Measurements from ENCODE around the gene NOSIP.
A peak's percentile ranks its signal among the peaks of the same experiment; 100 is the strongest.

NOSIP gene

DNA sequence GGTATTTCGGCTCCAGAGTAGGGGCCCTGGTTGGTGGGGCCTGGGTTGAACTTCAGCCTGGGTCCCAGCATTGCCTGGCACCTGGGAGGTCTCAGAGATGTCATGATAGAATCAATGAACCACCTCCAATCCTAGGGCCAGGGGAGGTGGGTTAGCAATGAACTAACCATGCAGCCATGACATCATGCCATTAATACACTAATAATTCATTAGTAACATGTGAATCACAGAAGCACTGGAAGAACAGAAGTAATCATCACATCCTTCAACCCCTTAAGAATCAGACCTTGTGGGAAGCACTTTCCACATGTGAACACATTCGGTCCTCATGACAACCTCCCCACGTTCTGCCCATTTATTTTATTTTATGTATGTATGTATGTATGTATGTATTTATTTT is 6.9 kb downstream of the NOSIP start:
- no peaks in the 10 kb centered on the region for H3K9me3 ChIP-seq (ENCODE audit: control insufficient read depth, low read length)
- H3K36me3 ChIP-seq (ENCODE audit: control insufficient read depth, insufficient read depth, low read length): peaks cover 9% of the 10 kb centered on the region
- no peak overlapping the region for H3K4me3 ChIP-seq (ENCODE audit: insufficient read depth, low read depth, low read length)
- peaks cover 6% of the 10 kb centered on the region for H3K4me1 ChIP-seq (ENCODE audit: control insufficient read depth, insufficient read depth, low read length)
- WGBS, 2 experiments: 95 to 96% methylated on average over 1 of the region's 3 CpGs
- no peaks in the 10 kb centered on the region for H3K27me3 ChIP-seq (ENCODE audit: control insufficient read depth, insufficient read depth, low read length, poor library complexity, severe bottlenecking)
- no peak overlapping the region for H3K27ac ChIP-seq (ENCODE audit: insufficient read depth, low read depth, low read length, poor library complexity, severe bottlenecking)

- Histone ChIP-seq H3K27me3 (ENCODE audit: control insufficient read depth, insufficient read depth, low read length, poor library complexity, severe bottlenecking) (no peaks in the 10 kb centered on the region), H3K4me3 (ENCODE audit: insufficient read depth, low read depth, low read length) (no peak overlapping the region), H3K27ac (ENCODE audit: insufficient read depth, low read depth, low read length, poor library complexity, severe bottlenecking) (no peak overlapping the region), H3K9me3 (ENCODE audit: control insufficient read depth, low read length) (no peaks in the 10 kb centered on the region), H3K36me3 (ENCODE audit: control insufficient read depth, insufficient read depth, low read length) (peaks cover 9% of the 10 kb centered on the region), H3K4me1 (ENCODE audit: control insufficient read depth, insufficient read depth, low read length) (peaks cover 6% of the 10 kb centered on the region)
- WGBS, 2 experiments: 94 to 97% methylated on average over 7 of the region's 7 CpGs
Measured at GRCh38 chr19:49573009-49573408, 7.3 kb downstream of the NOSIP start.

DNA sequence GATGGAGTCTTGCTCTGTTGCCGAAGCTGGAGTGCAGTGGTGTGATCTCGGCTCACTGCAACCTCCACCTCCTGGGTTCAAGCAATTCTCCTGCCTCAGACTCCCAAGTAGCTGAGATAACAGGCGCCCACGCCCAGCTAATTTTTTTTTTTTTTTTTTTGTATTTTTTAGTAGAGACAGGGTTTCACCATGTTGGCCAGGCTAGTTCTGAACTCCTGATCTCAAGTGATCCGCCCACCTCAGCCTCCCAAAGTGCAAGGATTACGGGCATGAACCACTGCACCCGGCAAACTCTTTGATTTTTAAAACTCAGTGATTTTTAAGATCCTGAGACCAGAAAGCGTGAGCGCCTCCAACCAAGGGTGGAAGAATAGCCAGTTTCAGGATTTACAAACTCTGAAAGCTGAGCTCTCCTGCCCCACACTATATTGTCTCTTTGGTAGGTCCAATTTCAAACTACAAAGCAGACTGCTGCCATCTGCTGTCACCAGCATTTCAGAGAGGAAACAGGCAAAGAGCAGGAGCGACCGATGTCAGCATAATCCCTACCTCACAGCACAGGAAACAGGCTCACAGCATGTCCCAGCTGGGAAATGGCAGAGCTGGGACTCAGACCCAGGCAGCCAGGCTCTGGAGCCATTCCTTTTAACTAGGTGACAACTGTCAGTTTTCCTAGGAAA is 9.2 kb downstream of the NOSIP start:
- Histone ChIP-seq H3K9me3 (ENCODE audit: control insufficient read depth, low read length) (no peaks in the 10 kb centered on the region), H3K4me1 (ENCODE audit: control insufficient read depth, insufficient read depth, low read length) (peaks cover 6% of the 10 kb centered on the region), H3K4me3 (ENCODE audit: insufficient read depth, low read depth, low read length) (no peak overlapping the region), H3K36me3 (ENCODE audit: control insufficient read depth, insufficient read depth, low read length) (peaks cover 9% of the 10 kb centered on the region), H3K27ac (ENCODE audit: insufficient read depth, low read depth, low read length, poor library complexity, severe bottlenecking) (peak overlapping the region; percentile 55), H3K27me3 (ENCODE audit: control insufficient read depth, insufficient read depth, low read length, poor library complexity, severe bottlenecking) (no peaks in the 10 kb centered on the region)
- WGBS, 2 experiments: 79 to 80% methylated on average over 11 of the region's 11 CpGs

DNA sequence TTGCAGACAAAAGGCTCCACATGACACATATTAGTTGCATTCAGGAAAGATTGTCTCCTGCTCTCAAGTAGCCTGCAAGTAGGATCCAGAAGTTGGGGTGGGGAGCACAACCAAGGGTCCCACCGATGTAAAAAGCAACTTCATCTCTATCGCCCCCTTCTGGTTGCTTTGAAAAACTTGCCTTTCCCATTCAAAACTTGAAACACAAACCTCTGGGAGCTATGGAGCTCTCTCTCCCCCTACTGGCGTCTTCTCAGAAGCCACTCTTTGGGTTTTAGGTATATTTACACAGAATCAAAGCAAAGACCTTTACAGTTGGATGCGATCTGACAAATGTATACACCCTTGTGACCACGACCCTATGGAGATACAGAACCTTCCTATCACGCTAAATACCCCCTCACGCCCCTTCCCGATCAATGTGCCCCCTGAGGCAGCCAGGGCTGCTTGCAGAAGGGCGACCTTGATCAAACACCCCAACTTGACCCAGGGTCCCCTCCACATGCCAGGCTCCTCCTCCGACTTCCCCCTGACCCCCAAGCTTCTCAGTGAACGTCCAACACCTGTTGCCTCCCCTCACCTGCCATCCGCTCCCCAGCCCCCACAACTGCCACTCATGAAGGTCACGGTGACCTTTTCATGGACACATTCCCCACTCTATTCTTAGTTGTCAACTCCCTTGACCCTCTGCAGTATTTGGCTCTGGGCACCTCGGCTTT is 10.1 kb downstream of the NOSIP start:
- peaks cover 6% of the 10 kb centered on the region for H3K36me3 ChIP-seq (ENCODE audit: control insufficient read depth, insufficient read depth, low read length)
- no peak overlapping the region for H3K4me3 ChIP-seq (ENCODE audit: insufficient read depth, low read depth, low read length)
- H3K9me3 ChIP-seq (ENCODE audit: control insufficient read depth, low read length): no peaks in the 10 kb centered on the region
- 41% methylated on average over 14 of the region's 14 CpGs for WGBS, 2 experiments
- H3K4me1 ChIP-seq (ENCODE audit: control insufficient read depth, insufficient read depth, low read length): peaks cover 6% of the 10 kb centered on the region
- no peaks in the 10 kb centered on the region for H3K27me3 ChIP-seq (ENCODE audit: control insufficient read depth, insufficient read depth, low read length, poor library complexity, severe bottlenecking)
- no peak overlapping the region for H3K27ac ChIP-seq (ENCODE audit: insufficient read depth, low read depth, low read length, poor library complexity, severe bottlenecking)

GRCh38 chr19:49567861-49568441 is 12.4 kb downstream of the NOSIP start:
- Histone ChIP-seq H3K27ac (ENCODE audit: insufficient read depth, low read depth, low read length, poor library complexity, severe bottlenecking) (no peak overlapping the region), H3K4me1 (ENCODE audit: control insufficient read depth, insufficient read depth, low read length) (peaks cover 6% of the 10 kb centered on the region), H3K9me3 (ENCODE audit: control insufficient read depth, low read length) (no peaks in the 10 kb centered on the region), H3K27me3 (ENCODE audit: control insufficient read depth, insufficient read depth, low read length, poor library complexity, severe bottlenecking) (no peaks in the 10 kb centered on the region), H3K4me3 (ENCODE audit: insufficient read depth, low read depth, low read length) (no peak overlapping the region), H3K36me3 (ENCODE audit: control insufficient read depth, insufficient read depth, low read length) (no peaks in the 10 kb centered on the region)
- WGBS, 2 experiments: 92 to 94% methylated on average over 9 of the region's 9 CpGs

GRCh38 chr19:49566302-49566701 is 14.1 kb downstream of the NOSIP start:
- no peaks in the 10 kb centered on the region for H3K36me3 ChIP-seq (ENCODE audit: control insufficient read depth, insufficient read depth, low read length)

DNA sequence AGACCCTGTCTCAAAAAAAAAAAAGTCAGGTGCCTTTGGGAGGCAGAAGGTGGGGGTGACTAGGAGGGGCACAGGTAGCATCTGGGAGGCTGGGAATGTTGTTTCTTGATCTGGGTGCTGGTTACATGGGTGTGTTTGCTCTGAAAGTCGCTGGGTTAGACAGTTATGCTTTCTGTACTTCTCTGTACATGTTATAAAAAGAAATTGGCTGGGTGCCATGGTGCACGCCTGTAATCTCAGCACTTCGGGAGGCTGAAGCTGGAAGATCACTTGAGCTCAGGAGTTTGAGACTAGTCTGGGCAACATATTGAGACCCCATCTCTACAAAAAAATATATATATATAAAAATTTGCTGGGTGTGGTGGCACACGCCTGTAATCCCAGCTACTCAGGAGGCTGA is 15.1 kb downstream of the NOSIP start:
- H3K4me3 ChIP-seq (ENCODE audit: insufficient read depth, low read depth, low read length): no peak overlapping the region
- no peak overlapping the region for H3K27ac ChIP-seq (ENCODE audit: insufficient read depth, low read depth, low read length, poor library complexity, severe bottlenecking)
- WGBS, 2 experiments: 87 to 96% methylated on average over 4 of the region's 4 CpGs
- peaks cover under 1% of the 10 kb centered on the region for H3K4me1 ChIP-seq (ENCODE audit: control insufficient read depth, insufficient read depth, low read length)
- H3K27me3 ChIP-seq (ENCODE audit: control insufficient read depth, insufficient read depth, low read length, poor library complexity, severe bottlenecking): no peaks in the 10 kb centered on the region
- no peaks in the 10 kb centered on the region for H3K36me3 ChIP-seq (ENCODE audit: control insufficient read depth, insufficient read depth, low read length)
- H3K9me3 ChIP-seq (ENCODE audit: control insufficient read depth, low read length): no peaks in the 10 kb centered on the region

More at GRCh38 chr19:49566302-49566701, 14.1 kb downstream of the NOSIP start:
- Histone ChIP-seq H3K4me3 (ENCODE audit: insufficient read depth, low read depth, low read length) (no peak overlapping the region), H3K4me1 (ENCODE audit: control insufficient read depth, insufficient read depth, low read length) (peaks cover 6% of the 10 kb centered on the region), H3K27me3 (ENCODE audit: control insufficient read depth, insufficient read depth, low read length, poor library complexity, severe bottlenecking) (no peaks in the 10 kb centered on the region), H3K27ac (ENCODE audit: insufficient read depth, low read depth, low read length, poor library complexity, severe bottlenecking) (no peak overlapping the region), H3K9me3 (ENCODE audit: control insufficient read depth, low read length) (no peaks in the 10 kb centered on the region)
- 93 to 94% methylated on average over 3 of the region's 3 CpGs for WGBS, 2 experiments

DNA sequence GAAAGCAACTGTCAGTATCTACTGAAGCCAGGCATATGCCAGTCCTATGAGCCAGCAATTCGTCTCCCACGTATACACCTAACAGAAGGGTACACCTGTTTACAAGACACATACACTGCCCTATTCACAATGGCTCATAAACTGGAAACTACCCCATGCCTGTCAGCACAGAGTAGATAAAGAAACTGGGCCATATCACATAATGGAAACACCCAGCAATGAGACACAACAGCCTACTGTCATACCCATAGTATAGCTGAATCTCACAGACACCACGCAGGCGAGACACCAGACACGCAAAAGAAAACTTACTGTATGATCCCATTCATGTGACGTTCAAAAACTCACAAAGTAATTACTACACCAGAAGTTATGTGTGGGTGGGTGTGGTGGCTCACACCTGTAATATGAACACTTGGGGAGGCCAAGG is 15.7 kb downstream of the NOSIP start:
- Histone ChIP-seq H3K9me3 (ENCODE audit: control insufficient read depth, low read length) (no peaks in the 10 kb centered on the region), H3K4me3 (ENCODE audit: insufficient read depth, low read depth, low read length) (no peak overlapping the region), H3K27ac (ENCODE audit: insufficient read depth, low read depth, low read length, poor library complexity, severe bottlenecking) (no peak overlapping the region), H3K27me3 (ENCODE audit: control insufficient read depth, insufficient read depth, low read length, poor library complexity, severe bottlenecking) (no peaks in the 10 kb centered on the region), H3K36me3 (ENCODE audit: control insufficient read depth, insufficient read depth, low read length) (peaks cover 2% of the 10 kb centered on the region), H3K4me1 (ENCODE audit: control insufficient read depth, insufficient read depth, low read length) (no peaks in the 10 kb centered on the region)
- WGBS, 2 experiments: 92% methylated on average over 6 of the region's 6 CpGs

DNA sequence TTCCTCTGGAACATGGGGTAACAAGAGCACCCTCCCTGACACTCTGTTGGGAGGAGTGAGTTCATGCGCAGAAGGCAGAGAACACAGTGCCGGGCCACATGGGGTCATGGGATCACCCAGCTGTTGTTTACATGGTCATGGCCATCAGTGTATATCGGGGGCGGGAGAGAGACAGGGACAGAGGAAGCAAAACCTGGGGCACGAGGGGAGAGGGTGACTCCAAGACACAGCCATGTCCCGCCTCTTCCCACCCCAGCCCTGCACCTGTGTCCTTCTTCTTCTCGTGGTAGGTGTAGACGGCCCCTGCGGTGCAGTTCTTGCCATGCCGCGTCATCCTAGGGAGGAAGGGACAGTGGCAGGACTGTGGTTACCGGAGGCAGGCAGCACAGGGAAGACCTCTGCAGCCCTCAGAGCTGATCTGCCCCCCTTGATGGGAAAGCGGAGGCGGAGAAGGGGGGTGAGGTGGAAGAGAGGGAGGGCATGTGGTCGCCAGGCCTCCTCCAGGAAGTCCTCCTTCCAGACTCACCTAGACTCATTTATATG is 19.9 kb downstream of the NOSIP start:
- H3K36me3 ChIP-seq (ENCODE audit: control insufficient read depth, insufficient read depth, low read length): peaks cover 27% of the 10 kb centered on the region
- H3K27ac ChIP-seq (ENCODE audit: insufficient read depth, low read depth, low read length, poor library complexity, severe bottlenecking): no peak overlapping the region
- H3K9me3 ChIP-seq (ENCODE audit: control insufficient read depth, low read length): no peaks in the 10 kb centered on the region
- no peaks in the 10 kb centered on the region for H3K27me3 ChIP-seq (ENCODE audit: control insufficient read depth, insufficient read depth, low read length, poor library complexity, severe bottlenecking)
- no peak overlapping the region for H3K4me3 ChIP-seq (ENCODE audit: insufficient read depth, low read depth, low read length)
- 89% methylated on average over 12 to 14 of the region's 15 CpGs for WGBS, 2 experiments
- peaks cover 12% of the 10 kb centered on the region for H3K4me1 ChIP-seq (ENCODE audit: control insufficient read depth, insufficient read depth, low read length)

- H3K4me3 ChIP-seq (ENCODE audit: insufficient read depth, low read depth, low read length): no peak overlapping the region
- WGBS, 2 experiments: 86% methylated on average over 15 of the region's 15 CpGs
- peaks cover 27% of the 10 kb centered on the region for H3K36me3 ChIP-seq (ENCODE audit: control insufficient read depth, insufficient read depth, low read length)
- no peak overlapping the region for H3K27ac ChIP-seq (ENCODE audit: insufficient read depth, low read depth, low read length, poor library complexity, severe bottlenecking)
- H3K4me1 ChIP-seq (ENCODE audit: control insufficient read depth, insufficient read depth, low read length): peaks cover 12% of the 10 kb centered on the region
- no peaks in the 10 kb centered on the region for H3K27me3 ChIP-seq (ENCODE audit: control insufficient read depth, insufficient read depth, low read length, poor library complexity, severe bottlenecking)
- H3K9me3 ChIP-seq (ENCODE audit: control insufficient read depth, low read length): no peaks in the 10 kb centered on the region
Measured at GRCh38 chr19:49559928-49560327, 20.4 kb downstream of the NOSIP start.

All from ectodermal cell (in vitro differentiated cells).